Cardiac septum (tissue), 1 donor: ENCODE results near the gene MSRB3. TPM values are rescaled to one million over a fixed set of nuclear protein-coding genes. Genes with fewer than 3 reads are reported as not detected.
"Not testable (repeated sequence)": the region's sequence is repeated elsewhere in the genome, so short reads cannot be mapped to it uniquely, and the experiment has no call there.

Source experiments
- DNase-seq: peaks from one replicate; pipeline ENCODE4 v3.0.0-alpha.2; 2020; ENCODE audit warnings: low spot score
- intact Hi-C: fragments of 100-400 bp; cut with DNase I; formaldehyde crosslinking; loops from one replicate; pipeline ENCODE4 v1.14.0; 2022
- total RNA-seq: library from RNA; stranded (reverse); fragmentation: NEBNext Ultra II Directional; extraction: Animal tissue kit (Norgen Biotek cat#: 25700); gene quantifications from one replicate; pipeline ENCODE4 v1.2.1, GENCODE V29; 2021
- donor health status: DM: no; HTN: no; CAD: no.

The MSRB3 gene
- total RNA-seq, 1 donor from 2014 or later: 166 TPM

DNA sequence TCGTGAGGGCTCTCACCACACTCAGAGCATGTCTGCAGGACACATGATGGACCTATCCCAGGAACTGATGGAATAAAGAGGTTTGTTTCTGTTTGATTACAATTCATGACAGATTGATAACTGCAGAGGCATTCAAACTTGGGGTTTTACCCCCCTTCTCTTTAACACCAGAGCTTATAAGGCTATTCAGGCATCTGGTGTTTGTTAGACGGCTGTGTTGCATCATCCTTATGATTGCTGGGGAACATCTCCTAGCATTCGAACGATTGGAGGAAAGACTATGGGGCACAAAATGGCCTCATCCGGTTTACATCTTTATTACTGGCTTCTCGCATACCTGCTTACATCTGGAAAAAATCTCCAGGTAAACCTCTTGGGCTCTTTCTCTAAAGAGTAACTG is 191.8 kb downstream of the MSRB3 start:
- DNase-seq: no peak
- intact Hi-C loops: no loop called here

DNA sequence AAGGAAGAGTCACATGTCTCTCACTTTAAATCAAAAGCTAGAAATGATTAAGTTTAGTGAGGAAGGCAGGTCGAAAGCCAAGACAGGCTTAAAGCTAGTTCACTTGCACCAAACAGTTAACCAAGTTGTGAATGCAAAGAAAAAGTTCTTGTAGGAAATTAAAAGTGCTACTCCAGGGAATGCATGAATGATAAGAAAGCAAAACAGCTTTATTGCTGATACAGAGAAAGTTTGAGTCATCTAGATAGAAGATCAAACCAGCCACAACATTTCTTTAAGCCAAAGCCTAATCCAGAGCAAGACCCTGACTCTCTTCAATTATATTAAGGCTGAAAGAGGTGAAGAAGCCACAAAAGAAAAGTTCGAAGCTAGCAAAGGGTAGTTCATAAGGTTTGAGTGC is 193.6 kb downstream of the MSRB3 start:
- no peak for DNase-seq
- intact Hi-C loops: no loop called here

DNA sequence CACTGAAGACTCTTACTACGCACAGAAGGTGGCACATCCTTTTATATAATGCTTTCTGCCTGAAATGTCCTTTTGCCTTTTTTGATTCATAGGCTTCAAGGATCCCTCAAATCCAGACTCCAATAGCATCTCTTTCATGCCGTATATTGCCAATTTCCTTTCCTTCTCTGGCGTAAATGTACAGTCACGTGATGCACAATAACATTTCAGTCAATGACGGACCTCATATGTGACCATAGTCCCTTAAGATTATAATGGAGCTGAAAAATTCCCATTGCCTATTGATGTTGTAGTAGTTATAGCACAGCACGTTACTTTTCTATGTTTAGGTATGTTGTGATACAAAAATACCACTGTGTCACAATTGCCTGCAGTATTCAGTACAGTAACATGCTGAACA is 196.3 kb downstream of the MSRB3 start:
- no peak for DNase-seq
- intact Hi-C loops: no loop called here

DNA sequence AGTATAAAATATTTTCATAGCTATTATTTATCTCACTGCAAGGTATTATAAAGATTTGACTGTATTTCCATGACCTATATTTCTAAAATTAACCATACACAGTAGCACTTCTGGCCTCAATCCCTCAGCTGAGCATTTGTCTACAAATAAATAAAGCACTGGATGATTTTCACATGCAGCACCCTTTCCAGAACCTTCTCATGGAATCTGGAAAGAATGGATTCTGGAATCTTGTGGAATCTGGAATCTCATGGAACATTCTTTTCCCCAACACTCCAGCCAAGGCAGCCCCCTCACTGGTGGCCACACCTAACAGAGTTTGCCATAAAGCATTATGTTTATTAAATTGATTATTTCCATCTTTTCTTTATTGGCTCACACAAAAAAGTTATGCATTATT is 199.2 kb downstream of the MSRB3 start:
- no peak for DNase-seq
- intact Hi-C loops: no loop called here

DNA sequence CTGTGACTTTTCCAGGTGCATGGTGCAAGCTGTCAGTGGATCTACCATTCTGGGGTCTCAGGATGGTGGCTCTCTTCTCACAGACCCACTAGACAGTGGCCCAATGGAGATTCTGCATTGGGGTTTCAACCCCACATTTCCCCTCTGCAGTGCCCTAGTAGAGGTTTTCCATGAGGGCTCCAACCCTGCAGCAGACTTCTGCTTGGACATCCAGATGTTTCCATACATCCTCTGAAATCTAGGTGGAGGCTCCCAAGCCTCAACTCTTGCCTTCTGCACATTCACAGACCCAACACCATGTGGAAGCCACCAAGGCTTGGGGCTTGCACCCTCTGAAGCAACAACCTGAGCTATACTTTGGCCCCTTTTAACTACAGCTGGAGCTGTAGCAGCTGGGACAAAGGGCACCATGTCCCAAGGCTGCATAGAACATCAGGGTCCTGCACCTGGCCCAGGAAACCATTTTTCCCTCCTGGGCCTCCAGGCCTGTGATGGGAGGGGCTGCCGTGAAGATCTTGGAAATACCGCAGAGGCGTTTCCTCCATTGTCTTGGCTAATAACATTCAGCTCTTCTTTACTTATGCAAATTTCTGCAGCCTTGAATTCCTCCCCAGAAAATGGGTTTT is 205.5 kb downstream of the MSRB3 start:
- intact Hi-C loops, DNase-seq: not testable (repeated sequence)

DNA sequence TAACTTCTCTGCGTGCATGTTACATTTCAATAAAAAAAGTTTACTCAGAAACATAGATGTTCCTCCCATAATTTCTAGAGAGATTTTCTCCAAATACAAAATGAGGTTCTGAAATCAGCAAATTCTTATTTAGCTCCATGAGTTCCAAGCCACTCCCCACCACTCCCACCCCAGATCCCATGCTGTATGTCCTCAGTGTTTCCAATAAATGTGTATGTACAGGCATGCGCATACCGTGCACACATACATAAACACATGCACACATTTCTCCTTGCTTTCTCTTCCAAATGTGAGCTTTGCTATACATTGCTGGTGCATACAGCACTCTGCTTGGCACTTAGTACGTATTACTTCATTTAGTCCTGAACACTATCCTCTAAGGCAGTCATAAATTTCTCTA is 209.7 kb downstream of the MSRB3 start:
- no peak for DNase-seq
- intact Hi-C loops: no loop called here

DNA sequence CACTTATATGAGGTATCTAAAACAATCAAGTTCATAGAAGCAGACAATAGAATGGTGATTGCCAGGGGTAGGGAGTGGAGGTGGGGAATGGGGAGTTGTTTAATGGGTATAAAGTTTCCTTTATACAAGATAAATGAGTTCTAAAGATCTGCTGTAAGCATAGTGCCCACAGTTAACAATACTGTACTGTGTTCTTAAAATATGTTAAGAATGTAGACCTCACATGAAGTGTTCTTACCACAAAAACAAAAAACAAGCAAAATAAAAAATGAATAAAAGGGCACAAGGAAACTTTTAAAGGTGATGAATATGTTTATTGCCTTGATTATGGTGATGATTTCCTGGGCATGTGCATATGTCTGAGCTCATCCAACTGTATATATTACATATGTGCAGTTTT is 211.8 kb downstream of the MSRB3 start:
- intact Hi-C loops: no loop called here

DNA sequence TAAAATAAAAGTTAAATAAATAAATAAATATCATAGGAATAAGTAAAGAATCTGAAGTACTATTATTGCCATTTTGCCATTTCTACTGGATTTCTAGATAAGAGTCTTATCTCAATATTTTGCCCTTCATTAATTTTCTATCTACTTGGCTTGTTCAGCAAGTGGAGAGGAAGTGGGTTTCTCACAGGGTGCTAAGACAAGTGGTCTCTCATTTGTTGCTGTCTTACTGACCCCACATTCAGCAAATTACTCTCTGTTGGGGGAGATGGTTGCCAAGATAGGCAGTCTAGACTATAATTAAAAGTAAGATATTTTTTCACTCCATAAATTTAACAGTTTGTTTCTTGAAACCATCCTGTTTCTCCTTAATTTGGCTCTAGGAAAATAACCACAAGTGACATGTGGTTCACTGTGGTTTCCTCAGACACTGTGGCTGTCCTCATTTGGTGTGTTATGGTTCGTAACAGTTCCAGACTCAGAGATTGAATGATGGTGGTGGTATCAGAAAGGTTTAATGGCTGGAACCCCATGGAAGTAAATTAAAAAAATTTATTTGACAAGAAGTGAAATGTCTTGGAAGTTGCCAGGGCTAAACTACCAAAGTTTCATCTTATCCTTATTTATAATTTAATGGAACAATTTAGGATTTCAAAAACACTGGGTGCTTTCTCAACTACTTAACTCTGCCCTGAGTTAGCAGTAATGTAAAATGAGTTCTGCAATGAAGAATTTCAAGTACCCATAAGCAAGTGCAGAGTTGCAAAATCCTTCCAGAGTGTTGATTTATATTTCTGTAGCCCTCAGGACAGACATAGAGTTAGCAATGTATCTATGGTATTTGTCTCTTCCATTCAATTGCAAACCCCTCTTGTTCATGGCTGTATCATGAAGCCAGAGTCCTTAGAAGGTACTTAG is 214.8 kb downstream of the MSRB3 start:
- DNase-seq: no peak
- intact Hi-C loops: no loop called here

More for the DNA sequence above, 211.8 kb downstream of the MSRB3 start:
- no peak for DNase-seq

DNA sequence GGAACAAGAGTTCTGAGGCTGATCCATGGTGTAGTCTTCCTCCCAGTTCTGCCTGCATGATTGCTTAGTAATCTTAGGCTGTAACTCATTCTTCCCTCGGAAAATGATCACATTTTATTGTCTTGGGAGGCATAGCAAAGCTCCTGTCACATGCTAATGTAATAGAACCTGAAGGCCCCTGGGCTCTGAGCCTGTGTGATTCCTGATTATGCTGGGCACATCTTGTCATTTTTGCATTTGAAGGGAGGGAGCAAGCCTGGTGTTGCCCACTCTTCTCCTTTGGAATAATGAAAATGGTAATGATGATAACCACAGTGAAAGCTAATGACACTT is 215.4 kb downstream of the MSRB3 start:
- DNase-seq: no peak
- intact Hi-C loops: no loop called here

DNA sequence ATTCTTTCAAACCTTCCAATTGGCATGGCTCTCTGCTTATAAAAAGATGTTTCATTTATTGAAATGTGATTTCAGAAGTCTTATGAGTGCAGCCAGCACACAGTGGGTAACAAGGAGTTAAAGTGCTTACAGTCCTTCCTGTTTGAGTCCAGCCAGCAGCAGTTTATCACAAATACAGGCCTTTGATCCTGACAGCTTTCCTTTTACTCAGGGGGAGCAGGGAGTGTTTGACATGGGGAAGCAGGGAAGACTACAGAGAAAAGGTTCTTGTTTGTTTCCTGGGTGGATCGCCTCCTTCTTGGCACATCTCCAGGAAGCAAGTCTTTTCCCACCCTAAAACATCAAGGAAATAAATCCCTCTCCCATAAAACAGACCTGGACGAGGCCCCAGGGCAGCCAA is 216.1 kb downstream of the MSRB3 start:
- DNase-seq: no peak
- intact Hi-C loops: no loop called here

DNA sequence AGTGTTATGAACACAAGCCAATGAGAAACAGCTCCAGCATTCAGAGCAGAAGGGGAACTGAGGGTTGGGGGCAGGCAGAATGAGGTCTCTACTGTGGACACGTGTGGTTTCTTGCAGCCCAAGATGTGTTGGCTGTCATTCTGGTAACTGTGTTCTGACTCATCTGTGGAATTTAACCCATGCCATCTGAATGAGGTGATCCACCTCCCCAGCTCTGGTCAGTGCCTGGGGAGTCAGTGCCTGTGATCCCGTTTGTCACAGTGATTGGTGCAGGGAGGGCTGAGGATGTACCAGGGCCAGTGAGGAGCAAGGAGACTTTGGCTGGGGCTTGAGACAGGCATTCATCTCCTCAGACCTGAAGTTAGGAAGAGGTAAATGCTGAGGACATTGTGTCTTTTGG is 216.8 kb downstream of the MSRB3 start:
- intact Hi-C loops: no loop called here
- no peak for DNase-seq

DNA sequence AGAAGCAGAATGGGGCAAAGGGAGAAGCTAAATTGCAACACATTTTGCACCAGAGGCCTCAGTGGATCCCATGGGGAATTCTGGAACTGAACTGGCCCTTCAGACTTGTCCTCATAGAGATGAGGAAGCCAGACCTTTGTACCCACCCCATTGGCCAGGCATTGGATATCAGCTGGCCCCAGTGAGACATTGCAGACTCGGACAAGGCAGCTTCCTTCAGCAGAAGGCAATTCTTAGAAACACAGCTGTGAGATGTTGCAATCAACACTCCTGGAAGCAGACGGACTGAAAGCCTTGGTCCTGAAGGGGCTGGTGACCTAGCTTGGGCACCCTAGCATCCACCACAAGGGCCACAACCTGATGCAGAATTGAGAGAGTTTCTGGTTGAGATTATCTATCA is 218.1 kb downstream of the MSRB3 start:
- intact Hi-C loops: no loop called here
- no peak for DNase-seq

DNA sequence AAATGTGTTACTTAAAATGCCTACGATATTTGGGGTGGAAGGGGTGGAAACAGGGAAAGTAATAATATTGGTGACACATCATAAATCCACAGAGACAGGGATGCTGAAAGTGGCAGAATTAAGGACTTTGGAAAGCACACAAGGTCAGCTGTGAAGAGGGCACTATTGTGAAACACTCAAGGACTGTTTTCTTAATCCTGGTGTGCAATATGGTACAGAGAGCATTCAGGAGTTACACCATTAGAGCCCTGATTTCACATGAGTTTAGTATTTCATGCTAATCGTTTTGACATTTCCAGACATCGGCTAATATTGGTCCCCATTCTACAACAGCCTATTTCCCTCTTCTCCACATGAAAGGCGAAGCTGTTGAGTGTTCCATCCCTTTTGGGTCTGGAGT is 219.2 kb downstream of the MSRB3 start:
- intact Hi-C loops: no loop called here
- DNase-seq: no peak

DNA sequence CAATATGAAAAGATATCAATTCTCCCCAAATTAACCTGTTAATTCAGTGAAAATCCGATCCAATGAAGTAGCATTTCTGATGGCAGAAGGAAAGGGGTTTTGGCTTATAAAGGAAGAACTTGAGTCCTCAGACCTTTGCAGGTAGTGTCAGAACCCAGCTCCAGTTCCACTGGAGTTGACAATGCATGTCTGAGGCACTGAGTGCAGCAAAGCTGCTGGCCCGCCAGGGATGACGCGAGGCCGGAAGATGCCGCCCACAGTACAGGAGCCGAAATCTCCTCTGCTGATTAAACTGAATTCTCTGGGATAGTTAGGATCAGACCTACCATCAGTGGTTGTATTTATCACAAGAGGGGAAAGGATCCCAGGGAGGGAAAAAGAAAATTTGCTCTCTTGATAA is 220.7 kb downstream of the MSRB3 start:
- intact Hi-C loops: no loop called here
- no peak for DNase-seq

DNA sequence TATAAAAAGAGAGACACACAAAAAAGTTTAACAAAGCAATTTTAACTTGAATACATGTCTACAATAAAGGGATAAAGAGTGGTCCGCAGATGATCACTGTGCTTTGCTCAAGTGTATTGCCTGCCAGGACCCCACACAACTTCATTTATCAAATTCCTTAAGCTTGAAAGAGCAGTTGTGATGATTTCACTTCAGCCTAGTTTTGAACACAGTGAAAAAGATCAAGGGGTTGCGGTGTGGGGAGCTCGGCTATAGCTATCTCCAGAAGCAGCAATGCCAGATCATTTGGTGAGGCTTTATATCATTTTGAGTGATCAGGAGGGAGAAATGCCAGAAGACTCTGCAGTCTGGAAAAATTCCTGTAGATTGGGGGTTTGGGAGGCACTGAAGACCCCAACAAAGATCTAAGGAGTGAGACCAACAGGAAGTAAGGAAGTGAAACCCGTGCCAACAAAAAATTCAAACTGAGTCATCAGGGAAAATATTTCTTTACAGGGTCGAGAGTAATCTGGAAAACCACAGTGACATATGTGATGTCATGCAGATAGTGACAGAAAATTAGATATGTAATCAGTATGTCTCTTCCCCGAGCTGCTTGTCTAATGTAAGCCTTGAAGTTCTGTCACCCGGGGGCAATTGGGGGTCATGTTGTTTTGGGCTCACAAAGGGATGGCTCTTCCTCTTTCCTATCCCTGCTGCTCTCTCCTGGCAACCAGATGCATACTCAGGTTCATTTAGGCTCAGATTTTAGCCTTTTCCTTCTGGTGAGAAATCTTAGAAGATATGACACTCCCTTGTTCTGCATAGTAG is 221.8 kb downstream of the MSRB3 start:
- intact Hi-C loops: no loop called here
- no peak for DNase-seq

DNA sequence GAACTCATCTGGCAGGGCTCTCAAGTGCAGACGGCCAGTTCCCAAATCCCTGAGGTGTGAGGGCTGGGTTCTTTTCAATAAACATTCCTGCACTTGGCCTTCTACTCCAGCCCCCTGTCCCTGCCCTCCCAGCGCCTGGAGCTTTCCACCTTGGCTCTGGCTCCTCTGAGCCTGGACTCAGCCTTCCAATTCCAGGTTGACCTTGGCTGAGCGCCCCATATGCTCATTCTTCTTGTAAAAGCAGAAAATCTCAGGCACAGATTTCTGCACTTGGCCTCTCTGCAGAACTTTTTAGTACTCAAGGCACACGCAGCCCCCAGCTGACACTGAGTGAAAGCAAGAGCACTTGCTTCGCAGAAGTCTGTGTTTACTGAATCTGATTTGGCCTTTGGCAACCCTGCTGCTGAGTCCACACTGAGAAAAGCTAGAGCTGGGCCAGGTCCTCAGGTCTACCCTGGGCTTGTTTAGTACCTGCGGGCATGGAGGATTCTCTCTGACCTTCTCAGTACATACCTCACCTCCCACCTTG is 222.7 kb downstream of the MSRB3 start:
- intact Hi-C loops: no loop called here
- peak; percentile 77 for DNase-seq

DNA sequence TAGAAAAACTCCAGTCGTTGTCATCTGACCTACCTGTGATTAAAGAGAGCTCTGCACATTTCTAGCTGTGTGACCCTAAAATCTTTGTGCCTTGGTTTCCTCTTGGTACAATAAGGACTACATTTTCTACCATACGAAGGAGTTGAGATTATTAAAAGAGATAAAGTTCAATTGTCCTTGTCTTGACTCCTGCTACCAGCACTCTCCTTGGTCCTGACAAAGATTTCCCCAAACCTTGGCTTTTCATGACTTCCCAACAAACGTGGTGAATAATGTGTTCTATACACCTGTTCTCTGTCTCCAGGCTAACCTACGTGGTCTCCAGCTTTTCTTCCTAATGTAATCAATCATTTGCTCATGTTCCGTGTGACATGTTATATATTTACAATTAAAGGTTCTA is 223.5 kb downstream of the MSRB3 start:
- no peak for DNase-seq
- intact Hi-C loops: no loop called here

DNA sequence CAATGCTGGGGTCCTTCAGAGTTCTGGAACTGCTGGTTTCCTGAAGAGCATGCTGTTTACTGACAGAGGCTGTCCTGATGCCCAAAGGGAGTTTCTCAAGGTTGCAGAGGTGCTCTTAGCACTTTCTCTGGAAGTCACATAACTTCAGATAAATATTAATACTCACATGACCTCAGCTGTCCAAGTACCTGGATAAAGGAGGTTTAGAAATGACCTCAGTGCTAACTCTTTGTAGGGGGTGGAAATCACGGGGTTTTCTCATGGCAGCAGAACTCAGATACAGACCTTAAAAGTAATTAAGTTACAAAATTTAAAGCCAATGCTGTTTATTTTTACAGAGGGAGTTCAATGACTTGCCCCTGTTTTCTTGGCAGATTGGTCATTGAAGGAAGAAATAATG is 225.9 kb downstream of the MSRB3 start:
- intact Hi-C loops: no loop called here

DNA sequence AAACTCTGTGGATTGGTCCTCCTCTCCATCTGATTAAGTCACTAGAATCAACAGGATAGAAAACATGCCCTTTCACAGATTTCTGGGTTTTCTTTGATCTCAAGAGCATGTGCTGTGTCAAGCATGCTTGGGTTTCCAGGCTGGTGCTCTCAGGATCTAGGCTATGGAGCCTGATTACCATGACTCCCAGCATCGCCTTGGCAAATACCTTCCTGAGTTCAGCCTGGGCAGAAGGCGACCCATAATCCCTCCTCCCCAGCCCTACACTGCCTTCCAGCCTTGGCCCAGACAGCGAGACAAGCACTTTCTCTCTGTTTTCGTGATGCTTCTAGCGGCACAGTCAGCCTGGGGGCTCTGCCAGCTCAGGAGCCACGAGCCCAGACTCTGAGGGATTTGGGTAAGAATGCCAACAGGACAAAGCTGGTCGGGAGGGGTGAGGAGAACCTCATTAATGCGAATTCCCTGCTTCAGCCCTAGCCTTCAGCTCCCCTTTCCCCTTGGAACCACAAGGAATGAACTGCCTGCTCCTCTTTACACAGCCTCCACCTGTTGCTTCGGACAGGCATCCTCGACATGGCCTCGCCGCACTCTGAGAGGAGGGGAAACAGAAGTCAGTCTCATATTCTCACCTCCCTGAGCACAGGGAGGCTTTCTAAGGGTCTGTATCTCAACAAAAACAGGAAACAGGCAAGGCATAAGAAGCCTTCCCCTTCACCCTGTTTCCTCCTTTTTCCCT is 227.1 kb downstream of the MSRB3 start:
- DNase-seq: no peak
- intact Hi-C loops: no loop called here

More for the DNA sequence above, 225.9 kb downstream of the MSRB3 start:
- no peak for DNase-seq
